HEK293 (cell line): ENCODE data around the gene LZTFL1.

Experiments
- CTCF ChIA-PET: fragments of 350-600 bp; formaldehyde crosslinking; extraction: SDS; loops from one replicate; lab custom pipeline; 2021; ENCODE audit warnings: antibody characterized with exemption; lab: Yijun Ruan, JAX
- POLR2A ChIA-PET: fragments of 300-600 bp; formaldehyde crosslinking; extraction: SDS; loops from one replicate; lab custom pipeline; 2020; ENCODE audit warnings: antibody characterized with exemption, inconsistent platforms; lab: Yijun Ruan, JAX
- H3K27ac ChIP-seq: fragments of 200-500 bp; sonication (Bioruptor generic); 2 replicates; pipeline ENCODE4 v1.5.1; 2014; ENCODE audit warnings: low read depth, low read length, control low read depth, inconsistent platforms; ENCODE audit errors: extremely low read depth
- H3K36me3 ChIP-seq, 2 experiments: fragments of 200-500 bp in 1 of 2; sonication (Bioruptor generic) in 1 of 2; 1 replicate in 1 of 2; 2 replicates in 1 of 2; pipeline ENCODE4 v1.5.1; 2014 to 2017; ENCODE audit warnings: inconsistent platforms in 2 of 2, low read length in 2 of 2; ENCODE audit not compliant: control insufficient read depth in 2 of 2, insufficient read depth in 1 of 2
- H3K4me1 ChIP-seq: fragments of 200-500 bp; sonication (Bioruptor generic); 2 replicates; pipeline ENCODE4 v1.5.1; 2014; ENCODE audit warnings: mild to moderate bottlenecking, low read length, inconsistent platforms; ENCODE audit not compliant: control insufficient read depth, insufficient read depth
- H3K4me3 ChIP-seq: 2 replicates; pipeline ENCODE4 v1.5.1; 2011; ENCODE audit warnings: low read depth, mild to moderate bottlenecking, control low read depth, low read length, moderate library complexity
- H3K9me3 ChIP-seq: fragments of 200-500 bp; sonication (Bioruptor generic); 2 replicates; pipeline ENCODE4 v1.5.1; 2014; ENCODE audit warnings: low read depth, low read length, inconsistent platforms; ENCODE audit not compliant: control insufficient read depth, insufficient read depth
- SP3 ChIP-seq: fragments of 450-650 bp; formaldehyde crosslinking; IDR thresholded peaks from 2 replicates; pipeline ENCODE4 v1.5.1; 2016; ENCODE audit warnings: missing biosample characterization, missing genetic modification characterization
- YY1 ChIP-seq: fragments of 450-650 bp; formaldehyde crosslinking; IDR thresholded peaks from 2 replicates; pipeline ENCODE4 v1.5.1; 2018; ENCODE audit warnings: missing biosample characterization, missing genetic modification characterization
- YY2 ChIP-seq: fragments of 450-650 bp; formaldehyde crosslinking; IDR thresholded peaks from 2 replicates; pipeline ENCODE4 v1.5.1; 2016; ENCODE audit warnings: missing biosample characterization, missing genetic modification characterization
- ZBTB1 ChIP-seq: fragments of 450-650 bp; formaldehyde crosslinking; IDR thresholded peaks from 2 replicates; pipeline ENCODE4 v1.5.1; 2016; ENCODE audit warnings: missing biosample characterization, missing genetic modification characterization
- ZBTB11 ChIP-seq: fragments of 450-650 bp; formaldehyde crosslinking; conservative IDR thresholded peaks from 2 replicates; pipeline ENCODE4 v1.5.1; 2016; ENCODE audit warnings: low read depth, missing biosample characterization, missing genetic modification characterization
- ZEB2 ChIP-seq: fragments of 450-650 bp; formaldehyde crosslinking; IDR thresholded peaks from 2 replicates; pipeline ENCODE4 v1.5.1; 2016; ENCODE audit warnings: missing biosample characterization, missing genetic modification characterization
- ZNF132 ChIP-seq: fragments of 450-650 bp; formaldehyde crosslinking; IDR thresholded peaks from 2 replicates; pipeline ENCODE4 v1.5.1; 2017; ENCODE audit warnings: missing biosample characterization, missing genetic modification characterization, borderline replicate concordance
- ZNF16 ChIP-seq: fragments of 450-650 bp; formaldehyde crosslinking; IDR thresholded peaks from 2 replicates; pipeline ENCODE4 v1.5.1; 2016; ENCODE audit warnings: low read depth, missing biosample characterization, missing genetic modification characterization
- ZNF202 ChIP-seq: fragments of 450-650 bp; formaldehyde crosslinking; IDR thresholded peaks from 2 replicates; pipeline ENCODE4 v1.5.1; 2016; ENCODE audit warnings: missing biosample characterization, missing genetic modification characterization, borderline replicate concordance
- ZNF426 ChIP-seq: fragments of 450-650 bp; formaldehyde crosslinking; IDR thresholded peaks from 2 replicates; pipeline ENCODE4 v1.5.1; 2017; ENCODE audit warnings: missing biosample characterization, missing genetic modification characterization, mild to moderate bottlenecking, inconsistent platforms, moderate library complexity
- ZNF529 ChIP-seq: fragments of 450-650 bp; formaldehyde crosslinking; IDR thresholded peaks from 2 replicates; pipeline ENCODE4 v1.5.1; 2017; ENCODE audit warnings: missing genetic modification characterization, missing biosample characterization; ENCODE audit not compliant: insufficient replicate concordance
- ZNF530 ChIP-seq: fragments of 450-650 bp; formaldehyde crosslinking; IDR thresholded peaks from 2 replicates; pipeline ENCODE4 v1.5.1; 2016; ENCODE audit warnings: low read depth, missing biosample characterization, missing genetic modification characterization
- ZNF561 ChIP-seq: fragments of 450-650 bp; IDR thresholded peaks from 2 replicates; pipeline ENCODE4 v1.5.1; 2018; ENCODE audit warnings: missing biosample characterization, missing genetic modification characterization, borderline replicate concordance
- ZNF585B ChIP-seq: fragments of 450-650 bp; formaldehyde crosslinking; IDR thresholded peaks from 2 replicates; pipeline ENCODE4 v1.5.1; 2016; ENCODE audit warnings: missing biosample characterization, missing genetic modification characterization
- ZNF629 ChIP-seq: fragments of 450-650 bp; formaldehyde crosslinking; IDR thresholded peaks from 2 replicates; pipeline ENCODE4 v1.5.1; 2017; ENCODE audit warnings: missing biosample characterization, missing genetic modification characterization
- ZNF654 ChIP-seq: fragments of 450-650 bp; formaldehyde crosslinking; IDR thresholded peaks from 2 replicates; pipeline ENCODE4 v1.5.1; 2016; ENCODE audit warnings: low read depth, missing biosample characterization, missing genetic modification characterization
- ZNF677 ChIP-seq: fragments of 450-650 bp; IDR thresholded peaks from 2 replicates; pipeline ENCODE4 v1.5.0; 2018; ENCODE audit warnings: missing biosample characterization, mild to moderate bottlenecking, missing genetic modification characterization, moderate library complexity
- ZNF704 ChIP-seq: fragments of 450-650 bp; formaldehyde crosslinking; IDR thresholded peaks from 2 replicates; pipeline ENCODE4 v1.5.1; 2016; ENCODE audit warnings: missing biosample characterization, missing genetic modification characterization
- ZNF785 ChIP-seq: fragments of 450-650 bp; formaldehyde crosslinking; IDR thresholded peaks from 2 replicates; pipeline ENCODE4 v1.5.1; 2016; ENCODE audit warnings: missing biosample characterization, missing genetic modification characterization
- ZSCAN4 ChIP-seq: fragments of 450-650 bp; formaldehyde crosslinking; IDR thresholded peaks from 2 replicates; pipeline ENCODE4 v1.5.1; 2017; ENCODE audit warnings: missing biosample characterization, missing genetic modification characterization
- TF ChIP-seq, protein P1 (sequence below): fragments of 450-650 bp; formaldehyde crosslinking; IDR thresholded peaks from 2 replicates; pipeline ENCODE4 v1.5.1; 2016; ENCODE audit warnings: missing biosample characterization, missing genetic modification characterization, borderline replicate concordance

The LZTFL1 gene

GRCh38 chr3:45781271-45781670 is 60.6 kb downstream of the LZTFL1 start:
- no peak overlapping the region for H3K27ac ChIP-seq
- no peak overlapping the region for H3K4me3 ChIP-seq
- no peaks in the 10 kb centered on the region for H3K36me3 ChIP-seq
- CTCF ChIA-PET, result interaction anchor here (0.7 to 1.4 kb wide), 3 partner anchors 19 to 298 kb away, joined by 3 read pairs; no protein-coding TSS in a partner anchor
- TF ChIP-seq ZNF529 (no peak), ZNF785 (tag by site-specific recombination) (no peak), ZNF677 (tag by site-specific recombination) (no peak), YY1 (tag by site-specific recombination) (no peak), ZBTB1 (tag by site-specific recombination) (no peak), ZNF202 (no peak), ZNF704 (tag by site-specific recombination) (no peak), ZBTB11 (tag by site-specific recombination) (no peak), ZSCAN4 (tag by site-specific recombination) (no peak), ZNF16 (tag by site-specific recombination) (no peak), SP3 (tag by site-specific recombination) (no peak)
- POLR2A ChIA-PET, result no interaction called here
- H3K4me1 ChIP-seq, result no peaks in the 10 kb centered on the region
- no peaks in the 10 kb centered on the region for H3K9me3 ChIP-seq

GRCh38 chr3:45779746-45780735 is 61.9 kb downstream of the LZTFL1 start:
- Histone ChIP-seq H3K27ac (no peak overlapping the region), H3K36me3 (no peaks in the 10 kb centered on the region), H3K9me3 (no peaks in the 10 kb centered on the region), H3K4me1 (no peaks in the 10 kb centered on the region), H3K4me3 (no peak overlapping the region)
- ChIA-PET POLR2A (no interaction called here), CTCF (interaction anchor here (0.7 to 0.9 kb wide), 2 partner anchors 18 to 298 kb away, joined by 3 read pairs; no protein-coding TSS in a partner anchor)
- no peak for TF ChIP-seq YY2 (tag by site-specific recombination)
- no peak for TF ChIP-seq ZNF426 (tag by site-specific recombination)
- no peak for TF ChIP-seq ZNF530 (tag by site-specific recombination)

GRCh38 chr3:45778761-45779201 is 63.1 kb downstream of the LZTFL1 start:
- no peaks in the 10 kb centered on the region for H3K4me1 ChIP-seq
- H3K27ac ChIP-seq, result no peak overlapping the region
- H3K9me3 ChIP-seq, result no peaks in the 10 kb centered on the region
- no peak overlapping the region for H3K4me3 ChIP-seq
- POLR2A ChIA-PET, result no interaction called here
- no peaks in the 10 kb centered on the region for H3K36me3 ChIP-seq
- CTCF ChIA-PET, result interaction anchor here (0.7 kb wide), 1 partner anchor 114 kb away, joined by 3 read pairs; no protein-coding TSS in a partner anchor
- no peak for TF ChIP-seq ZNF585B (tag by site-specific recombination)
- no peak for TF ChIP-seq ZNF654 (tag by site-specific recombination)
- TF ChIP-seq, protein P1, sequence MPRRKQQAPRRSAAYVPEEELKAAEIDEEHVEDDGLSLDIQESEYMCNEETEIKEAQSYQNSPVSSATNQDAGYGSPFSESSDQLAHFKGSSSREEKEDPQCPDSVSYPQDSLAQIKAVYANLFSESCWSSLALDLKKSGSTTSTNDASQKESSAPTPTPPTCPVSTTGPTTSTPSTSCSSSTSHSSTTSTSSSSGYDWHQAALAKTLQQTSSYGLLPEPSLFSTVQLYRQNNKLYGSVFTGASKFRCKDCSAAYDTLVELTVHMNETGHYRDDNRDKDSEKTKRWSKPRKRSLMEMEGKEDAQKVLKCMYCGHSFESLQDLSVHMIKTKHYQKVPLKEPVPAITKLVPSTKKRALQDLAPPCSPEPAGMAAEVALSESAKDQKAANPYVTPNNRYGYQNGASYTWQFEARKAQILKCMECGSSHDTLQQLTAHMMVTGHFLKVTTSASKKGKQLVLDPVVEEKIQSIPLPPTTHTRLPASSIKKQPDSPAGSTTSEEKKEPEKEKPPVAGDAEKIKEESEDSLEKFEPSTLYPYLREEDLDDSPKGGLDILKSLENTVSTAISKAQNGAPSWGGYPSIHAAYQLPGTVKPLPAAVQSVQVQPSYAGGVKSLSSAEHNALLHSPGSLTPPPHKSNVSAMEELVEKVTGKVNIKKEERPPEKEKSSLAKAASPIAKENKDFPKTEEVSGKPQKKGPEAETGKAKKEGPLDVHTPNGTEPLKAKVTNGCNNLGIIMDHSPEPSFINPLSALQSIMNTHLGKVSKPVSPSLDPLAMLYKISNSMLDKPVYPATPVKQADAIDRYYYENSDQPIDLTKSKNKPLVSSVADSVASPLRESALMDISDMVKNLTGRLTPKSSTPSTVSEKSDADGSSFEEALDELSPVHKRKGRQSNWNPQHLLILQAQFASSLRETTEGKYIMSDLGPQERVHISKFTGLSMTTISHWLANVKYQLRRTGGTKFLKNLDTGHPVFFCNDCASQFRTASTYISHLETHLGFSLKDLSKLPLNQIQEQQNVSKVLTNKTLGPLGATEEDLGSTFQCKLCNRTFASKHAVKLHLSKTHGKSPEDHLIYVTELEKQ (tag by site-specific recombination), result no peak
- TF ChIP-seq ZNF561 (tag by site-specific recombination), result no peak
- no peak for TF ChIP-seq ZEB2 (tag by site-specific recombination)
- TF ChIP-seq ZNF132 (tag by site-specific recombination), result no peak
- TF ChIP-seq ZNF629 (tag by site-specific recombination), result no peak
